Skin epidermis (tissue), 12 donors: ENCODE results near the gene GBA2.

Experiments used
- H3K27ac ChIP-seq, 21 experiments: fragments of 200-600 bp; sonication (generic) in 11 of 21; one replicate each; pipeline ENCODE4 v1.5.0; 2020; ENCODE audit warnings: mild to moderate bottlenecking in 3 of 21, inconsistent platforms in 2 of 21, moderate library complexity in 2 of 21
- H3K4me3 ChIP-seq, 7 experiments: fragments of 200-600 bp; sonication (generic) in 2 of 7; one replicate each; pipeline ENCODE4 v1.5.0; 2020; ENCODE audit warnings: inconsistent platforms in 2 of 7, mild to moderate bottlenecking in 2 of 7, moderate library complexity in 1 of 7

Gene GBA2

DNA sequence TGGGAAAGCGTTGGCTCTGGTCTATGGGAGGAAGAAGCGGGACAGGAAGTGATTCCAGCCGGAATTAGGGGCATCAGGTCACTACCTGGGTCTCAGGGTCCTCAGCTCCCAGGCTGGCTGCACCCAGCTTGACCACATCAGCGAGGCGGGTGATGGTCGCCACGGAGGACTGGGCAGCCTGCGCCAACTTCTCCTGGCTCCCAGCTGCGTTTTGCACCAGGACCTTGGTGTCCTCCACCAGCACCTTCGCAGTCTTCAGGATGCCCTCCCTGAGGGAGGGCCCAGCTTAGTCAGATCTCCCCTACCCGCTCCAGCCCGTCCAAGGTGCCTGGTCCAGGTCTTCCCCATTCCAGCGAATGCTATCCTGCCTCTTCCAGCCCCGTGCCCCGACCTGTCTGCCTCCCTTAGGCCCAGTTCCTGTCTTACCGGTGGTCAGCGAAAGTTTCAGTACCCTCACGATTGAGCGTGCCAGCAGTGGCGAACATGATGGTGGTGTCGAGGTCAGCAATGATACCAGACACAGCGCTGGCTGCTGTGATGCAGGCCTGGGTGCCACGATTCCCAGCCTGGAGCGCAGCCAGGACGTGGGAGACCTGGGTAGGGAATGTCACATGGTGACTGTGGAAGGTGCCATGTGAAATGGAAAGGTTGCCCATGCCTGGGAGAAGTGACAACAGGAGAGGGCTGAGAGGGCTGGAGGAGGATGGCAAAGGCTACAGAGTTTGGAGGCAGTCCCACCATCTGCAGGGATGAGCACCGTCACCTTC is 44.9 kb downstream of the GBA2 start:
- Histone ChIP-seq H3K4me3 (no peak overlapping the region), H3K27ac (no peak overlapping the region)

- no peak overlapping the region for H3K4me3 ChIP-seq
- H3K27ac ChIP-seq: no peak overlapping the region
Observed at GRCh38 chr9:35702696-35703095, 46.3 kb downstream of the GBA2 start.

DNA sequence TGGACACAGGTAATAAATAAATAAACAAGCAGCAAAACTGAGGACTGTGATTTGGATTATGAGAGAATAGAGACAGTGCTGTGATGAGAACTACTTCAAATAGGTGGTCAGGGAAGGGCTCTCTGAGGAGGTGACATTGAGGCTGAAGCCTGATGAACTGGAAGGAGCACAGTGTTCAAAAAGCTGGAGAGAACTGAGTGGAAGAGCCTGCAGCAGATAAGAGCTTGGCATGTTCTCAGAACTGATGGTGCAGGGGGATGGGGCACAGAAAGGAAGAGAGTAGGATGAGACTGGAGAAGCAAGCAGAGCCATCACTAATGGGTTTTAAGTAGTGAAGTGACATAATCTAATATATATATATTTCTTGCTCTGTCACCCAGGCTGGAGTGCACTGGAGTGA is 48.1 kb downstream of the GBA2 start:
- no peak overlapping the region for H3K4me3 ChIP-seq
- no peak overlapping the region for H3K27ac ChIP-seq

- no peak overlapping the region for H3K27ac ChIP-seq
Observed at GRCh38 chr9:35700031-35700430, 49.0 kb downstream of the GBA2 start.

GRCh38 chr9:35698231-35698630 is 50.8 kb downstream of the GBA2 start:
- no peak overlapping the region for H3K4me3 ChIP-seq
- no peak overlapping the region for H3K27ac ChIP-seq

More at GRCh38 chr9:35700031-35700430, 49.0 kb downstream of the GBA2 start:
- no peak overlapping the region for H3K4me3 ChIP-seq

- no peak overlapping the region for H3K4me3 ChIP-seq
- H3K27ac ChIP-seq: no peak overlapping the region
Observed at GRCh38 chr9:35697486-35697885, 51.5 kb downstream of the GBA2 start.

GRCh38 chr9:35696520-35697215 is 52.4 kb downstream of the GBA2 start:
- peak overlapping the region in 1 of 21 experiments; percentile 14 for H3K27ac ChIP-seq
- no peak overlapping the region for H3K4me3 ChIP-seq

GRCh38 chr9:35695943-35696401 is 53.1 kb downstream of the GBA2 start:
- Histone ChIP-seq H3K4me3 (no peak overlapping the region), H3K27ac (no peak overlapping the region)

- peak overlapping the region in 12 of 21 experiments; percentile 76 to 96 (median 88) for H3K27ac ChIP-seq
- peak overlapping the region in 1 of 7 experiments; percentile 60 for H3K4me3 ChIP-seq
Observed at GRCh38 chr9:35691757-35692301, 57.2 kb downstream of the GBA2 start.

- Histone ChIP-seq H3K27ac (peak overlapping the region in 20 of 21 experiments; percentile 68 to 96 (median 87)), H3K4me3 (peak overlapping the region; percentile 52 to 77 (median 60))
Observed at GRCh38 chr9:35691334-35691650, 57.7 kb downstream of the GBA2 start.

GRCh38 chr9:35690614-35691333 is 58.3 kb downstream of the GBA2 start:
- Histone ChIP-seq H3K27ac (peak overlapping the region in 20 of 21 experiments; percentile 68 to 96 (median 87)), H3K4me3 (peak overlapping the region; percentile 52 to 77 (median 60))

DNA sequence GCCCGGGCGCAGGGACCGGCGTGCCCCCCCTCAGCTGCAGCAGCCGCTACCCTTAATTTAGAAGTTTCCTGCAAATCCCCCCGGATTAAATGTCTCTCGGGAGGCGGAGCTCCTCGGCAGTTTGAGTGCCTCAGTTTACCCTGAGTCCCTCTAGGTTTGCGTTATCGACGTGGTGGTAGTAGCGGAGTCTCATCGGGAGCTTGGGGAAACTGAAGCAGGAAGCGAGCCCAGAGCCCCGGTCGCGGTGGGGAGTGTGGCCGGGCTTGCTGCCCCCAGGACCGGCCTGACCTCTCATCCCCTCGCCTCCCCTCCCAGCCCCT is 58.8 kb downstream of the GBA2 start:
- H3K27ac ChIP-seq: peak overlapping the region in 20 of 21 experiments; percentile 68 to 96 (median 87)
- H3K4me3 ChIP-seq: peak overlapping the region; percentile 52 to 77 (median 60)

- Histone ChIP-seq H3K4me3 (peak within 1 kb of the TSS; percentile 52 to 77 (median 60)), H3K27ac (peak within 1 kb of the TSS in 20 of 21 experiments; percentile 68 to 96 (median 87))
Observed at GRCh38 chr9:35689542-35690293, 59.3 kb downstream of the GBA2 start, which contains the start of gene TPM2. TPM2 (minus strand) TSS chr9:35689925; CDS start chr9:35689817, 108 bp downstream.

- peak overlapping the region; percentile 52 to 77 (median 60) for H3K4me3 ChIP-seq
- peak overlapping the region in 19 of 21 experiments; percentile 28 to 96 (median 87) for H3K27ac ChIP-seq
Observed at GRCh38 chr9:35688558-35689541, 60.2 kb downstream of the GBA2 start.

- H3K27ac ChIP-seq: peak overlapping the region in 6 of 21 experiments; percentile 20 to 89 (median 24)
- H3K4me3 ChIP-seq: peak overlapping the region in 1 of 7 experiments; percentile 52
Observed at GRCh38 chr9:35687972-35688557, 61.0 kb downstream of the GBA2 start.

GRCh38 chr9:35687306-35687705 is 61.7 kb downstream of the GBA2 start:
- Histone ChIP-seq H3K27ac (no peak overlapping the region), H3K4me3 (no peak overlapping the region)
